HG03378 (cell line): Measurements from ENCODE around the gene GARIN1A.
"Not testable (repeated sequence)": the region's sequence is repeated elsewhere in the genome, so short reads cannot be mapped to it uniquely, and the experiment has no call there.

ENCODE experiments used
- ATAC-seq: cut with Tn5 transposase; IDR thresholded peaks from one replicate; pipeline ENCODE4 v1.9.1; 2021; ENCODE audit warnings: mild to moderate bottlenecking, moderate library complexity; ENCODE audit not compliant: unreplicated experiment

GARIN1A gene

DNA sequence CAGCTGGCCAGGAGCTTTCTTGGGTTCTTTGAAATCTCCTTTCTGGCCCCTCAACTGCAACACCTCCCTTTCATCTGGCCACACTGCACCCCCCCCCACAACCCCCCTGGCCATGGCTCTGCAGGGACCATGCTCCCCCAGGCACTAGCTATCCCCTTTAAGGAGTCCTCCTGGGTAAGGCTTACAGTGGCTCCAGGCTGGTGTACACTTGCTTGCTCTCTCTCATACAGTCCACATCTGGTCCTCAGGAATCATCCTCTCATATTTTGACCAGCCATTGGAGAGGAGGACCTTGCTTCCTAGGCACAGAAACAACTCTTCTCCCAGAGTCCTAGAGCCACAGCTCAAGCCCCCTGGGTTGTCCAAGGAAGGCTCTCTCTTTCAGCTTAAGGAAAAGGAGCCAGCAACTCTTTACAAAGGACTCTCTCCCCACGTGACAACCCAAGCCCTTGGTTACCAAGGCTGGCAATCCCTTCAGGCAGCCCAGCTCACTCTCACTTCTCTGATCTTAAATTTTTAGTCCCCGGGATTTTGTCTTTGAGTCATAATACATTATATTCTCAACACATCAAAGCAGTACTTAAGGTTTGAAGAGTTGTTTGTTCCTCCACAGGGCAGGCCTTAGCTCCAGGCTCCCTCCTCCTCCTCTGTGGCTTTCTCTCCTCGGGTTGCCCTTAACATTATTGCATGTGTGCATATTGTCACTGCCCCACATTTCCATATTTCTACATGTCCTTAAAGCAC is 9.9 kb downstream of the GARIN1A start:
- ATAC-seq, result no peak

DNA sequence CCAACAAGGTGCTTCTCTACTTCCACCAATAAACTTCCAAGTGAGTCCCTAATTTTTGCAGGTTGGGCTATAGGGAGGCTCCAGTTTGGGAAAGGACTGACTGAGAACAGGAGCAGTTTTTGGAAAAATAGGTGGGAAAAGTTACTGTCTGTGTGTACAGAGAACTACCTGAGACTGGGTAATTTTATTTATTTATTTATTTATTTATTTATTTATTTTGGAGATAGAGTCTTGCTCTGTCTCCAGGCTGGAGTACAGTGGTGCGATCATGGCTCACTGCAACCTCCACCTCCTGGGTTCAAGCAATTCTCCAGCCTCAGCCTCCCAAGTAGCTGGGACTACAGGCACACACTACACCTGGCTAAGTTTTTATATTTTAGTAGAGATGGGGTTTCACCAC is 11.2 kb downstream of the GARIN1A start:
- not testable (repeated sequence) for ATAC-seq

GRCh38 chr7:128683738-128684137 is 11.6 kb downstream of the GARIN1A start:
- ATAC-seq, result not testable (repeated sequence)

GRCh38 chr7:128687131-128687530 is 15.0 kb downstream of the GARIN1A start:
- ATAC-seq, result no peak

- ATAC-seq, result no peak
These were observed 16.4 kb downstream of the GARIN1A start for GRCh38 chr7:128688492-128688891.

DNA sequence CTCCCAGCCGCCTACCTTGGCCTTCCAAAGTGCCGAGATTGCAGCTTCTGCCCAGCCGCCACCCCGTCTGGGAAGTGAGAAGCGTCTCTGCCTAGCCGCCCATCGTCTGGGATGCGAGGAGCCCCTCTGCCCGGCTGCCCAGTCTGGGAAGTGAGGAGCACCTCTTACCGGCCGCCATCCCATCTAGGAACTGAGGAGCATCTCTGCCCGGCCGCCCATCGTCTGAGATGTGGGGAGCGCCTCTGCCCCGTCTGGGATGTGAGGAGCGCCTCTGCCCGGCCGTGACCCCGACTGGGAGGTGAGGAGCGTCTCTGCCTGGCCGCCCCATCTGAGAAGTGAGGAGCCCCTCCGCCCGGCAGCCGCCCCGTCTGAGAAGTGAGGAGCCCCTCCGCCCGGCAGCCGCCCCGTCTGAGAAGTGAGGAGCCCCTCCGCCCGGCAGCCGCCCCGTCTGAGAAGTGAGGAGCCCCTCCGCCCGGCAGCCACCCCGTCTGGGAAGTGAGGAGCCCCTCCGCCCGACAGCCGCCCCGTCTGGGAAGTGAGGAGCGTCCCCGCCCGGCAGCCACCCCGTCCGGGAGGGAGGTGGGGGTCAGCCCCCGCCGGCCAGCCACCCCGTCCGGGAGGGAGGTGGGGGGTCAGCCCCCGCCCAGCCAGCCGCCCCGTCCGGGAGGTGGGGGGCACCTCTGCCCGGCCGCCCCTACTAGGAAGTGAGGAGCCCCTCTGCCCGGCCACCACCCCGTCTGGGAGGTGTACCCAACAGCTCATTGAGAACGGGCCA is 17.3 kb downstream of the GARIN1A start:
- not testable (repeated sequence) for ATAC-seq

- no peak for ATAC-seq
These were observed 19.1 kb downstream of the GARIN1A start for GRCh38 chr7:128691227-128691626.

DNA sequence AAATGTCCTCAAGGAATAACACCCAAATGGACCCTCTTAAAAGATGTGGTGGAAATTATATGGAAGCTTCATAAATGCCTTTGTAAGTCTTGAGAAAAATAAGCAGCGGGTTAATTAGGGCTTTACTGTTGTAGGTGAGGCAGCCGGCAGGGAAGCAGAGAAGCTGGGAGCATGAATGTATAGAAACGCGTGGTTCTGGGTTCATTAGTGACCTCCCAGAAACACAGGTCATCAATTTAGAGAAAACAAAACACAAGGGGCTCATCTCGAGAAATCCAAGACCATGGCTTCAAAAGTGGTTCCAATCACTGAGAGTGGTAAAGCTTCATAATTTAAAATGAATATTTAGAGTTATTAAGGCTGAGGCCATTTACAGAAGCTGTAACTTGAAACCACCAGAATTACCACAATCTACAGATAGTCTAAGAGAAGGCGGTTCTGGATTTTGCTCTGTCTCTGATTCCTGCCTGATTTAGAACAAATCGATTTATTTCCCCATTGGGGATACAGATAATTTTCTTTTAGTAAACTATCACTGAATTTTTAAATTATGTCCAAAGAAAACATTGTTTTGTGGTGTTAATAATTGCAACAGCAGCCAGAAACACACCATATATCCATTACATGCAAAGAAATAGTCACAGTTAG is 20.7 kb downstream of the GARIN1A start:
- no peak for ATAC-seq

DNA sequence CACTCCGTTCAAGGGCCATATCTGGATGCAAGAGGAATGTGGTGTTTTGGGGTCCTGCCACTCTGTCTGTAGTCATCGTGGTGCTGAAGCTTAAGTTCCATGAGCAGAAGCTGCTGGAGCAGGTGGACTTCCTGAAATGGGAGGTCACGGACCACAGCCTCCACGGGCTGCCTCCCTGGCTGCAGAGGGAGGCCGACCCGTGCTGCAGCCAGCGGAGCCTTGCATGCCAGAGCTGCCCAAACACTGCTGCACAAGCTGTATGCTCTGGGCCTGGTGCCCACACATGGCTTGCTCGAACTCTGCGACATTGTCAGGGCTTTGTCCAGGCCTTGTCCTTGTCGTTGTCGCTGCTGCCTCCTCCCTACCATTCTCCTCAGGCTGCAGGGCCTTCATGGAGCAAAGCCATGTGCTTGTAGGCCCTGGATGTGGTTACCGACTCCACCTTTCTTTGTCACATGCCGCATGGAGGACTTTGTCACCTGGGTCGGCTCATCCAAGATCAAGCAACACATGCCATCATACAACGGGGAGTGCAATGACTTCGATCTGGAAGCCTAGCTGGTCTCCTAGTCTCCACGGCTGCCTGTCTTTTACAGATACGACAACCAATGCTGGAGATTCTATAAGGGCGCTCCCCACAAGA is 21.4 kb downstream of the GARIN1A start:
- ATAC-seq, result no peak

DNA sequence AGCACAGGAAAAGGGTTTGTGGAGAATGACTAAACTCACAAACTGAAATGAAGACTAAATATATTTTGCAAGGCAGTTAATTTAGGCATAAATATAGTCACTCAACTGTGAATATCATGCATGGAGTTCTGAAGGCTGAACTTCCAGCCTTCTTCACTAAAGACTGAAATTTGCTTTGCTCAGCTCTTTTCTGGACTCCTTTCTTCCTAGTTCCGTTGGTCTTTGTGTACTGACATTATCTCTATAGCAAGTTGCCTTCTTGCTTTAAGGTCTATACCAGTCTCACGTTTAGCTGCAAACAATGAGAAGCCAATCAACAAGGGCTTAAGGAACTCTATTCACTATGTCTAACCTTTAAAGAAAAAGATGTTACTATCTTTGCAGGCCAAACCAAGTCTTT is 22.6 kb downstream of the GARIN1A start:
- no peak for ATAC-seq

DNA sequence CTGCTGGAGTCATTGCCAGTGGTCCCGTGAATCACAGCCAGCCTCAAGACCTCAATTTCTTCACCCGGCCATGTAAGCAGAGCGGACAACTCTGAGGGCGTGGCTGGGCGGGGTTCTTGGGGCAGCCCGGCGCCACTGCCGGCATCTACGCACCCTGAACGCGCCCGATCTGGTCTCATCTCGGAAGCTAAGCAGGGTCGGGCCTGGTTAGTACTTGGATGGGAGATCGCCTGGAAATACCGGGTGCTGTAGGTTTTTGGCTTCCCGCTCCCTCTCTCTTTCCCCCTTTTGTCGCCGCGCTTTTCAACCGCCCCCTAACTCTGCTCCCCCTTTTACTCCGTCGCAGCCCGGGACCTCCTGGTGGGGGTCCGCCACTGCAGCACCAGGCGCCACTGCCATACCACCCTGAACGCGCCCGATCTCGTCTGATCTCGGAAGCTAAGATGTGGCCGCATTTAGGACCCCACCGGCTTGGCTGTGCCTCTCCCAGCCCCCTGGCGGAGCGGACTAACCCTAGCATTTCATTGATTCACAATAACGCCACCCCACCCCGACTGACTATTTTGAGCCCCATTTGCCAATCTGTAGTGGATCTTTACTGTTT is 25.3 kb downstream of the GARIN1A start:
- ATAC-seq, result no peak

DNA sequence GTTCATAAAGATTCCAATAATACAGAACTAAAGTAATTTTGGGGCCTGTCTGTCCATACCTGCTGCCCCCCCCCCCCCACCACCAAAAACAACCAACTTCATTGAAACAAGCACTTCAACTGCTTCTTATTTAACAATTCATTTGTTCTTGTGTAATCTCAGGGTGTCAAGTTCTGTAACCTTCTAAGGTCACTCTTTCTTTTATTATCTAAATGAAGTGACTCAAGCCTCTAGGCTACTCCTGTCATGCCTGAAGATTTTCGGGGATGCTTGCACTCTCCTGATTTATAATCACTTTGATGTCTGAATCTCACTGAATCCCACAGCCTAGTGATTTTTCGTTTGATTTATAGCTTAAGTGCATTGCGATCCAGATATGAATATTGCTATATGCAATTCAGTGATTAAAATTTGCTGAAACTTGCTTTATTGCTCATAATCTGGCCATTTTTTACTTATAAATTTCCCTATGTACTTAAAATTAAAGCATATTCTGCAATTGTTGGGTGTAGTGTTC is 27.2 kb downstream of the GARIN1A start:
- ATAC-seq, result no peak

- ATAC-seq, result no peak
These were observed 27.8 kb downstream of the GARIN1A start for GRCh38 chr7:128699895-128700294.

DNA sequence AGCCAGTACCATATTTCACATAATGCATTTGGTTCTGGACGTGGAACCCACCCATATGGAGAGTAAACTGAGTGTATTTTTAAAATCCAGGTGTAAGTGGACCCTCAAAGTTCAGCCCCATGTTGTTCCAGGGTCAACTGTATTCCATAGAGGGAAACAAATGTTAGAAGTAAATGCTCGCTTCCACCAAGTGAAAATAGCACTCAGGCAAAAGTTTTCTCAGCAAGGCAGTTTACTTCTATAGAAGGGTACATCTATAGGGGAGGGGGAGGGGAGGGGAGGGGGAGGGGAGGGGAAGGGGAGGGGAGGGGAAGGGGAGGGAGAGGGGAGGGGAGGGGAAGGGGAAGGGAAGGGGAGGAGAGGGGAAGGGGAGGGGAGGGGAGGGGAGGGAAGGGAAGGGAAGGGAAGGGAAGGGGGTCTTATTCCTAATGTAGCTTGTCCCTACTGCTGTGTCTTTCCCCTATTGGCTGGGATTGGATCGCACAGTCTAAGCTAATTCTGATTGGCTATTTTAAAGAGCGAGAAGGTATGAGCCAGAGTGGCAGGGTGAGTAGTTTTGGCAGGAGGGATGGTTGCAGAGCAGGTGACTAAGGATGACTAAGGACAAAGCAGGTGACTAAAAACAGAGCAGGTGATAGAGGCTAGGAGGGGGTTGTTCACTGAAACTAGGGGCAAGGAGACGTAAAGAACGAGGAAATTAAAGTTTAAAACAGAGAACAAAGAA is 29.1 kb downstream of the GARIN1A start:
- ATAC-seq, result no peak

GRCh38 chr7:128703609-128704241 is 31.6 kb downstream of the GARIN1A start:
- no peak for ATAC-seq

DNA sequence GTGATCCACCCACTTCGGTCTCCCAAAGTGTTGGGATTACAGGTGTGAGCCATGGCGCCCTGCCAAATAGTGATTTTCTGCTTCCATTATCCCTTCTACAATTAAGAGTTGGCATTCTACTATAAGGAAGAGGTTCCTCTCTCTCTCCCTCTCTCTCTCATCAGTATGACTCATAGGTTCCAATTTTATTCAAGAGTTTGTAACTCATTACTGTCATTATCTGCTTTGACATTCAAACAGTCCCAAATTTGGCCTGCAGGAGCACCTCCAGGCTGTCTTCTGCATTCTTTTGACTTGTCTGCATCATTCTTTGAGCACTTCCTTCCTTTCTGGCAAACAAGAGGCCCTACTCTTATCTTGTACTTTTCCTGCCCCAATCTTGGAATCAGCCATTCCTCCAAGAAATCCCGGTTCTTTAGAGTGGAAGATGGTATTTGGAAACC is 33.8 kb downstream of the GARIN1A start:
- ATAC-seq, result no peak

DNA sequence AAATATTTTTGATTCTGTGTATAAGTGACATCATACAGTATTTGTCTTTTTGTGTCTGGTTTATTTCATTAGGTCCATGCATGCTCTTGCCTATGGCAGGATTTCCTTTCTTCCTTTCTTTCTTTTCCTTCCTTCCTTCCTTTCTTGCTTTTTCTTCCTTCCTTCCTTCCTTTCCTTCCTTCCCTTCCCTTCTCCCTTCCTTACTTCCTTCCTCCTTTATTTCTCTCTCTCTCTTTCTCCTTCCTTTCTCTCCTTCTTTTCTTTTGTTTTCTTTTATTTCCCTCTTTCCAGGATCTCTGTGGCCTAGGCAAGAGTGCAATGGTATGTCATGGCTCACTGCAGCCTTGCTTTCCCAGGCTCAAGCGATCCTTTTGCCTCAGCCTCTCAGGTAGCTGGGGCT is 35.7 kb downstream of the GARIN1A start:
- ATAC-seq, result no peak

- ATAC-seq, result no peak
These were observed 36.1 kb downstream of the GARIN1A start for GRCh38 chr7:128708235-128708634.

DNA sequence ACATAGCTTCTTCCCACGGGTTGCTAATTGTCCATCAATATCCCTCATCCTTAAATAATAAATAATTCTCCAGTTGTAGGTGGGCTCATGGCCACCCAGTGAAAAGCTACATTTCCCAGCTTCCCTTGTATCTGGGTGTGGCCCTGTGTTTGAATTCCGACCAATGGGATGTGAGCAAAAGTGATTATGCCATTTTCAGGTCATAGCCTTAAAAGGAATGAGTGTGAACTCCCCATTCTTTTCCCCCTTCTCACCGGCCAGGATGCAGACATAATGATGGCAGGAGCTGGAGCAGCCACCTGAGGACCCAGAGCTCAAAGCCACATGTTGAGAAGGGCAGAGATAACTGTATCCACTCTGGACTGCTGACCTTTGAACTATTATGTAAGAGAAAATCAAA is 36.7 kb downstream of the GARIN1A start:
- no peak for ATAC-seq

- no peak for ATAC-seq
These were observed 38.4 kb downstream of the GARIN1A start for GRCh38 chr7:128710481-128710880.
